ENCODE data around the gene CRAT. TPM values are rescaled to one million over a fixed set of nuclear protein-coding genes. Genes with fewer than 3 reads are reported as not detected.

The CRAT gene
- 23.6 to 31.4 TPM (median 29.1 TPM) in 5 replicates for total RNA-seq (2022; extraction: Qiagen RNA extraction)

GRCh38 chr9:129110740-129111527, at the start of gene CRAT, which contains the start of gene PTPA:
TSS of gene CRAT (minus strand) at chr9:129110793. CDS start at chr9:129110509, 284 bp downstream.
TSS of gene PTPA (plus strand) at chr9:129111415. CDS start at chr9:129111601, 186 bp downstream.

DNA sequence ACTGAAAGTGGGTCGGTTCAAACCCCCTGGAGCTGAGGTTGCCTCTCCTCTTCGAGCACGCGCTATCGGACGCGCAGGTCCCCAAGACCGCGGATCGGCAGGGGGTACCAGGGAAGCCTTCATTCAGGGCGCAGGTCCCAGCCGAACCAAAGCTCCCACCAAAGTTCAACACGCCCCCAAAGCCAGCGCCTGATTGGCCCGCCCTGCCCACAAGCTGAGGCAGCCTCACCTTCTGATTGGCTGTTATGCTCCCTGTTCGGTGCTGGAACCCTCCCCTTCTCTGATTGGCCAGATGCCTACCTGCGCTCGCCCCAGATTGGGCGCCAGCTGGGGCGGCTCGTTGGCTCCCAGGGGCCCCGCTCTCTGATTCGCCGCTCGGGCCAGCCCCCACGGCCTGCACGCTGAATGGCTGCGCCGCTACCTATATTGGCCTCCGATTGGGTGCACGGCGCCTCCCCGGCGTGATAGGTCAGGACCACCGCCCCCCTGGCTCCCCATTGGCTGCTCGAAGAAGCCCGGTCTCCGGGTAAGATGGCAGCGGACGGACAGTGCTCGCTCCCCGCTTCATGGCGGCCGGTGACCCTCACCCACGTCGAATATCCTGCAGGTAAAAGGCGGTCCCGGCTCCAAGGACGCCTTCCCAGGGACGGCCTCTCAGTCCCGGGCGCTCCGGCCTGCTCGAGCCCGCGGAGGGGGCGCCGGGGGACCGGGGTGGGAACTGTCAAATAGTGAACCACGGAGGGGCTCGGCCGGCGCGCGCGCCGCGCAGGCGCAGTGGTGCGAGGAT, 29.8 kb downstream of the CRAT start, which contains the start of gene DOLPP1:
TSS of gene DOLPP1 (plus strand) at position 511 of the 787 bp plus-strand sequence. CDS start at position 532, 21 bp downstream.

Other genes starting within 250 kb of the CRAT start
- gene KYAT1, start 228.8 kb downstream of the CRAT start, total RNA-seq (2022; extraction: Qiagen RNA extraction): 9.9 to 14.3 TPM (median 10.9 TPM) in 5 replicates
- 79.5 to 107 TPM (median 98.7 TPM) in 5 replicates for gene LRRC8A, start 228.7 kb downstream of the CRAT start, total RNA-seq (2022; extraction: Qiagen RNA extraction)
- 0.19 to 0.28 TPM (median 0.23 TPM) in 3 of 5 replicates, not detected in the others for gene PHYHD1, start 189.8 kb downstream of the CRAT start, total RNA-seq (2022; extraction: Qiagen RNA extraction)
- gene DOLK, start 163.2 kb downstream of the CRAT start, total RNA-seq (2022; extraction: Qiagen RNA extraction): 32.4 to 39.8 TPM (median 37.3 TPM) in 5 replicates
- 32.9 to 42.5 TPM (median 39.5 TPM) in 5 replicates for gene NUP188, start 163.1 kb downstream of the CRAT start, total RNA-seq (2022; extraction: Qiagen RNA extraction)
- gene SH3GLB2, start 82.5 kb downstream of the CRAT start, total RNA-seq (2022; extraction: Qiagen RNA extraction): 34.1 to 52.7 TPM (median 51.3 TPM) in 5 replicates
- 10.5 to 15.3 TPM (median 14.3 TPM) in 5 replicates for gene MIGA2, start 74.2 kb downstream of the CRAT start, total RNA-seq (2022; extraction: Qiagen RNA extraction)
- 17.5 to 20.2 TPM (median 17.7 TPM) in 5 replicates for gene DOLPP1, start 29.7 kb downstream of the CRAT start, total RNA-seq (2022; extraction: Qiagen RNA extraction)
- 118 to 131 TPM (median 129 TPM) in 5 replicates for gene PTPA, start 622 bp upstream of the CRAT start, total RNA-seq (2022; extraction: Qiagen RNA extraction)
- gene IER5L, start 67.5 kb upstream of the CRAT start, total RNA-seq (2022; extraction: Qiagen RNA extraction): 22.8 to 51.5 TPM (median 47.4 TPM) in 5 replicates

All from A549 treated with Mapracorat at 1 μM for 4 hours (cell line).